Measurements from ENCODE around the gene GSTP1.

DNA sequence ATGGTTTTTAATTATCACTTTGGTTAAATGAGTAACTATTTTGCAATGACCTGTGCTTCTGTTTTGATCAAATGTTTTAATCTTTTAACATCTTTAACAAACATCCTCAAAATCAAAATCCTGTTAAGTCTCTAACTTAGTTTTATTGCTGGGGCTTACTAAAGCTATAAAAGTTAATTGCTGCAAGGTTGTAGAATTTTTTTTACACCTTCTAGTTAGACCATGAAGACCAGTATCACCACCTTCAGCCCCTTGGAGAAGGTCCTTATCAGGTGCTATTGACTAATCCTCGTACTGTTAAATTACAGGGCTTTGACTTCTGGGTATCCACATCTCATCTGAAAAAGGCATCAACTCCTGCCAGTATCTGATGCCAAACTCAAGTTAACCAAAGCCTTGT, 48.1 kb upstream of the GSTP1 start:
- TF ChIP-seq SIN3A (IDR thresholded peaks at IDR 0.05; ENCODE audit: low read depth) (no peak), EZH2 (IDR thresholded peaks at IDR 0.05) (no peak), ZNF274 (IDR thresholded peaks at IDR 0.05; ENCODE audit: low read depth, low read length) (no peak), EZH2phosphoT487 (IDR thresholded peaks at IDR 0.05; ENCODE audit: borderline replicate concordance) (no peak), POLR2A (IDR thresholded peaks at IDR 0.05; ENCODE audit: borderline replicate concordance, extremely low read depth, insufficient read depth, insufficient read length) (no peak), CEBPB (IDR thresholded peaks at IDR 0.05; ENCODE audit: low read depth) (no peak), POLR2AphosphoS5 (IDR thresholded peaks at IDR 0.05; ENCODE audit: low read depth, low read length) (no peak), JUND (IDR thresholded peaks at IDR 0.05) (no peak), CBX3 (IDR thresholded peaks at IDR 0.05; ENCODE audit: low read depth) (no peak)
- TF ChIP-seq, protein P1, sequence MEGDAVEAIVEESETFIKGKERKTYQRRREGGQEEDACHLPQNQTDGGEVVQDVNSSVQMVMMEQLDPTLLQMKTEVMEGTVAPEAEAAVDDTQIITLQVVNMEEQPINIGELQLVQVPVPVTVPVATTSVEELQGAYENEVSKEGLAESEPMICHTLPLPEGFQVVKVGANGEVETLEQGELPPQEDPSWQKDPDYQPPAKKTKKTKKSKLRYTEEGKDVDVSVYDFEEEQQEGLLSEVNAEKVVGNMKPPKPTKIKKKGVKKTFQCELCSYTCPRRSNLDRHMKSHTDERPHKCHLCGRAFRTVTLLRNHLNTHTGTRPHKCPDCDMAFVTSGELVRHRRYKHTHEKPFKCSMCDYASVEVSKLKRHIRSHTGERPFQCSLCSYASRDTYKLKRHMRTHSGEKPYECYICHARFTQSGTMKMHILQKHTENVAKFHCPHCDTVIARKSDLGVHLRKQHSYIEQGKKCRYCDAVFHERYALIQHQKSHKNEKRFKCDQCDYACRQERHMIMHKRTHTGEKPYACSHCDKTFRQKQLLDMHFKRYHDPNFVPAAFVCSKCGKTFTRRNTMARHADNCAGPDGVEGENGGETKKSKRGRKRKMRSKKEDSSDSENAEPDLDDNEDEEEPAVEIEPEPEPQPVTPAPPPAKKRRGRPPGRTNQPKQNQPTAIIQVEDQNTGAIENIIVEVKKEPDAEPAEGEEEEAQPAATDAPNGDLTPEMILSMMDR (IDR thresholded peaks at IDR 0.05 in 2 of 3, conservative IDR thresholded peaks at IDR 0.05 in 1 of 3; ENCODE audit: borderline replicate concordance in 1 of 3, insufficient read depth in 1 of 3, low read depth in 2 of 3, low read length in 2 of 3) = no peak
- TF ChIP-seq, protein P2, sequence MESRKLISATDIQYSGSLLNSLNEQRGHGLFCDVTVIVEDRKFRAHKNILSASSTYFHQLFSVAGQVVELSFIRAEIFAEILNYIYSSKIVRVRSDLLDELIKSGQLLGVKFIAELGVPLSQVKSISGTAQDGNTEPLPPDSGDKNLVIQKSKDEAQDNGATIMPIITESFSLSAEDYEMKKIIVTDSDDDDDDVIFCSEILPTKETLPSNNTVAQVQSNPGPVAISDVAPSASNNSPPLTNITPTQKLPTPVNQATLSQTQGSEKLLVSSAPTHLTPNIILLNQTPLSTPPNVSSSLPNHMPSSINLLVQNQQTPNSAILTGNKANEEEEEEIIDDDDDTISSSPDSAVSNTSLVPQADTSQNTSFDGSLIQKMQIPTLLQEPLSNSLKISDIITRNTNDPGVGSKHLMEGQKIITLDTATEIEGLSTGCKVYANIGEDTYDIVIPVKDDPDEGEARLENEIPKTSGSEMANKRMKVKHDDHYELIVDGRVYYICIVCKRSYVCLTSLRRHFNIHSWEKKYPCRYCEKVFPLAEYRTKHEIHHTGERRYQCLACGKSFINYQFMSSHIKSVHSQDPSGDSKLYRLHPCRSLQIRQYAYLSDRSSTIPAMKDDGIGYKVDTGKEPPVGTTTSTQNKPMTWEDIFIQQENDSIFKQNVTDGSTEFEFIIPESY (IDR thresholded peaks at IDR 0.05; ENCODE audit: extremely low read depth, insufficient replicate concordance, low read length) = no peak
- TF ChIP-seq, protein P3, sequence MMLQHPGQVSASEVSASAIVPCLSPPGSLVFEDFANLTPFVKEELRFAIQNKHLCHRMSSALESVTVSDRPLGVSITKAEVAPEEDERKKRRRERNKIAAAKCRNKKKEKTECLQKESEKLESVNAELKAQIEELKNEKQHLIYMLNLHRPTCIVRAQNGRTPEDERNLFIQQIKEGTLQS (IDR thresholded peaks at IDR 0.05) = no peak

Measured in HCT116 (cell line).